AG04450 (cell line): ENCODE measurements around the gene IL1RAPL1. TPM values are rescaled to one million over a fixed set of nuclear protein-coding genes. Genes with fewer than 3 reads are reported as not detected.

Experiments used
- CTCF ChIA-PET: fragments of 300-600, 350-600 bp; formaldehyde crosslinking; extraction: SDS; loops from one replicate; lab custom pipeline; 2022; ENCODE audit warnings: antibody characterized with exemption, inconsistent platforms; lab: Charles Lee
- POLR2A ChIA-PET: fragments of 350-600 bp; formaldehyde crosslinking; extraction: SDS; loops from one replicate; lab custom pipeline; 2021; ENCODE audit warnings: antibody characterized with exemption, inconsistent platforms; lab: Yijun Ruan, JAX
- DNase-seq: peaks from one replicate; pipeline ENCODE4 v3.0.0-alpha.2; 2011; ENCODE audit warnings: low read depth, low spot score
- H3K27ac ChIP-seq: one replicate; pipeline ENCODE4 v1.5.1; 2012; ENCODE audit warnings: low read depth, low read length, control low read depth
- H3K27me3 ChIP-seq: one replicate; pipeline ENCODE4 v1.6.0; 2012; ENCODE audit warnings: low read length; ENCODE audit not compliant: control insufficient read depth, insufficient read depth
- H3K4me3 ChIP-seq: 2 replicates; pipeline ENCODE4 v1.5.1; 2011; ENCODE audit warnings: mild to moderate bottlenecking, low read depth, low read length, control low read depth
- H3K9me3 ChIP-seq: 2 replicates; pipeline ENCODE4 v1.5.1; 2012; ENCODE audit warnings: low read length; ENCODE audit not compliant: control insufficient read depth, insufficient read depth
- polyA plus RNA-seq: library from polyadenylated mRNA; depleted of rRNA; stranded (reverse); fragments of >200 nt; gene quantifications from 2 replicates; pipeline ENCODE4 v1.2.3, GENCODE V29; 2011
- TF ChIP-seq, protein P1 (sequence below): IDR thresholded peaks from 2 replicates; pipeline ENCODE4 v1.5.1; 2011; ENCODE audit warnings: low read depth, low read length, control low read depth, inconsistent platforms

Gene IL1RAPL1
- polyA plus RNA-seq, 1 experiment, result 0.93 TPM

DNA sequence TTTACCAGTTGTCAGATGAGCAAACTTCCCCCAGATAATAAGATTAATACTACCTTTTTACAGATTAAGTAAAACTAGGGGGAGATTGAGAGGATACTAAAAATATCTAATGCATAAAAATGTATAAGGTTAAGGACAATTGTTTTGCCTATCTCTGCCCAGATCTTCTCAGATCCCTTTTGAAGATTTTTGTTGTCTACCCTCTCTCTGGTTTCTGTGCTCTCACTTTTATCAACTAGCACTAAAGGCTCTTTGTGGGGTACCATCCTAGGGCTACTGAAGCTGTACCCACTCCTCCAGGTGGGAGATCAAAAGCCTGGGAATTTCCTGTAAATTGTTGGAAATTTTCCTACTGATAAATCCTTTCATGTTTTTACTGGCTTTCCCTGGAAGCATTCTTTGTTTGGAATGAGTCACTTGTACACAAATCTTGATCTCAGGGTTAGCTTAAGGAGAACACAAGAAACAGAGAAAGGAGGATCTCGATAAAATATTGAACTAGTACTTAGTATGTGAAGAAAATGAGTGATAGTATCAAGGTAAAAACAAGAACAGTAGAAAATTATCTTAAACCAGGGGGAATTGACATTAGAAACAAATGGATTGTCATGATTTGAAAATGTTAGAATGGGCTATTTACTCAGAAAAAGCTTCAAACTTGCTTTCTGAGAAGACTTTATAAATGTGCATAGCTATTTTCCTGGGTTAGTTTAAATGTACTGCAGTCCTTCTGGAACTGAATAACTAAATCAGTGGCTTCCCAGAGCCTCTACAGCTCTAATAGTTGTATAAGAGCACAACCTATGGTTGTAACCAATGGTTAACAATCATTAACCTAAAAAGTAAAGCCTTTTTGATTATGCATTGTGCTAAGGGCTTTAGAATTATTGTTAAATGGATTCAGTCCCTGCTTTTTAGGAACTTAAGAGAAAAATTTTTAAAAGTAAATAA lies 948.2 kb downstream of the IL1RAPL1 start:
- Histone ChIP-seq H3K4me3 (no peak overlapping the region), H3K27ac (no peak overlapping the region), H3K27me3 (no peaks in the 10 kb centered on the region), H3K9me3 (no peaks in the 10 kb centered on the region)
- ChIA-PET CTCF (no interaction called here), POLR2A (no interaction called here)
- TF ChIP-seq, protein P1, sequence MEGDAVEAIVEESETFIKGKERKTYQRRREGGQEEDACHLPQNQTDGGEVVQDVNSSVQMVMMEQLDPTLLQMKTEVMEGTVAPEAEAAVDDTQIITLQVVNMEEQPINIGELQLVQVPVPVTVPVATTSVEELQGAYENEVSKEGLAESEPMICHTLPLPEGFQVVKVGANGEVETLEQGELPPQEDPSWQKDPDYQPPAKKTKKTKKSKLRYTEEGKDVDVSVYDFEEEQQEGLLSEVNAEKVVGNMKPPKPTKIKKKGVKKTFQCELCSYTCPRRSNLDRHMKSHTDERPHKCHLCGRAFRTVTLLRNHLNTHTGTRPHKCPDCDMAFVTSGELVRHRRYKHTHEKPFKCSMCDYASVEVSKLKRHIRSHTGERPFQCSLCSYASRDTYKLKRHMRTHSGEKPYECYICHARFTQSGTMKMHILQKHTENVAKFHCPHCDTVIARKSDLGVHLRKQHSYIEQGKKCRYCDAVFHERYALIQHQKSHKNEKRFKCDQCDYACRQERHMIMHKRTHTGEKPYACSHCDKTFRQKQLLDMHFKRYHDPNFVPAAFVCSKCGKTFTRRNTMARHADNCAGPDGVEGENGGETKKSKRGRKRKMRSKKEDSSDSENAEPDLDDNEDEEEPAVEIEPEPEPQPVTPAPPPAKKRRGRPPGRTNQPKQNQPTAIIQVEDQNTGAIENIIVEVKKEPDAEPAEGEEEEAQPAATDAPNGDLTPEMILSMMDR, result no peak
- no peak for DNase-seq

DNA sequence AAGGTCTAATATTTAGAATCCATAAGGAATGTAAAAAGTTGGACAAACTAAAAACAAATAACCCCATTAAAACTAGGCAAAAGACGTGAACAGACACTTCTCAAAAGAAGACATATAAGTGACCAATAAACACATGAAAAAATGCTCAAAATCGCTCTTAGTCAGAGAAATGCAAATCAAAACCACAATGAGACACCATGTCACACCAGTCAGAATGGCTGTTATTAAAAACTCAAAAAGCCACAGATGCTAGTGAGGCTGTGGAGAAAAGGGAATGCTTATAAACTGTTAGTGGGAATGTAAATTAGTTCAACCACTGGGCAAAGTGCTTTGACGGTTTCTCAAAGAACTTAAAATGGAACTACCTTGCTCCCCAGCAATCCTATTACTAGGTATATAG lies 953.8 kb downstream of the IL1RAPL1 start:
- TF ChIP-seq, protein P1, result no peak
- POLR2A ChIA-PET, result no interaction called here
- Histone ChIP-seq H3K4me3 (no peak overlapping the region), H3K27ac (no peak overlapping the region), H3K27me3 (no peaks in the 10 kb centered on the region), H3K9me3 (no peaks in the 10 kb centered on the region)
- no peak for DNase-seq
- CTCF ChIA-PET, result no interaction called here

DNA sequence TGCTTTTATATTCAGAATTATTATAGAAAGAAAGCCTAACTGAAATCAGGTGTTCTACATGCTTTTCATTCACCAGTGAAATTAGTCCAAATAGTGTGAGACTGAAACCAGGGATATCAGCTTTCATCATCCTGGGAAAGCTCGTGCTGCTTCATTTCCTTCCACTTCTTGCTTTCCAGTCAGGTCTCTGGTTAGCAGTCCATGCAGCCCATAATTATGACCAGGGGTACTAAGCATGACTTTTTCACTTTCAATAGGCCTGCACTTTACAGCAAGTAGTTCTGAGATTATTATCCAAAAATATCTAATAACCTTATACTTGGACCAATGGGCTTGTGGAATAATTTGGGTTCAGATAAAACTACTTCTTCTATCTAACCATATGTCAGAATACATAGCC lies 954.9 kb downstream of the IL1RAPL1 start:
- ChIA-PET POLR2A (no interaction called here), CTCF (interaction anchor here (0.6 kb wide), 1 partner anchor 955 kb away, joined by 3 read pairs; the partner anchor contains the start of gene IL1RAPL1)
- Histone ChIP-seq H3K27me3 (no peaks in the 10 kb centered on the region), H3K4me3 (no peak overlapping the region), H3K9me3 (no peaks in the 10 kb centered on the region), H3K27ac (no peak overlapping the region)
- TF ChIP-seq, protein P1, result no peak
- no peak for DNase-seq

DNA sequence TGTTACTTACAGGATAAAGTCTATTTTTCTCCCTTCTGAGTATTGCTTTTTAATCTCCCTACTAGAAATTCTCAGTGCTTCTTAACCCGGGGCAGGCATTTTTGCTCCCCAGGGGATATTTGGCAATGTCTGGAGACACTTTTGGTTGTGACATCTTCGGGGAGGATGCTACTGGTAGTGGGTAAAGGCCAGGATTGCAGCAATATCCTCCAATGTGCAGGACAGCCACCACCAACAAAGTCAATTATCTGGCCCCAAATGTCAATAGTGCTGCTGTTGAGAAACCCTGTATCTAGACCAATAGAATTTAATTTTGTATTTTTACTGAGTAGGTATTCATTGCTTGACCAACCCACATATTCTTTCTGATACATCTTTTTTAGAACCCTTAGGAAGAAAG lies 958.6 kb downstream of the IL1RAPL1 start:
- TF ChIP-seq, protein P1, result no peak
- ChIA-PET POLR2A (no interaction called here), CTCF (no interaction called here)
- DNase-seq, result no peak
- no peak overlapping the region for H3K4me3 ChIP-seq
- no peak overlapping the region for H3K27ac ChIP-seq
- H3K9me3 ChIP-seq, result no peaks in the 10 kb centered on the region
- no peaks in the 10 kb centered on the region for H3K27me3 ChIP-seq

DNA sequence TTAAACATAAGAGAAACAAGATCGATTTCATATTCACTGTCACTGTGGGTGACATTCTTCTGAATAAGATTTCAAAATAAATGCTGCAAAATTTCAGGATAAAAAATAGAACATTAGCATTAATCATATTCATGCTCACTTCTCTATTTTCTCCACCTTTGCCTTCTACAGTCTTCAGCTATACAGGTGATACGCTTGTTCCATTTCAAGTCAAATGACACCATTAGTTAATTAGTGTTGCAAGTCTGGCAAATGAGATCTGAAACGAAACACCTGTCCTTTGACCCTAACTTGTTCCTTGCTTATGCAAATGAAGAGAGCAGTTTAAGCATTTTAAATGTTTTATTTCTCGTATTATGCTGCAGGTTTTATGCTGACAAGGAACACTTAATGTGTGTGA lies 960.6 kb downstream of the IL1RAPL1 start:
- TF ChIP-seq, protein P1, result no peak
- DNase-seq, result no peak
- ChIA-PET POLR2A (no interaction called here), CTCF (no interaction called here)
- Histone ChIP-seq H3K27me3 (no peaks in the 10 kb centered on the region), H3K9me3 (no peaks in the 10 kb centered on the region), H3K4me3 (no peak overlapping the region), H3K27ac (no peak overlapping the region)
